Neuron (in vitro differentiated cells): ENCODE data around the gene SPAG6.

Experiments used
- H2AFZ ChIP-seq: one replicate; pipeline ENCODE4 v1.6.1; 2013; ENCODE audit warnings: low read depth, mild to moderate bottlenecking, inconsistent platforms, low read length, moderate library complexity
- H3K27me3 ChIP-seq: one replicate; pipeline ENCODE4 v1.6.1; 2013; ENCODE audit warnings: low read length; ENCODE audit not compliant: insufficient read depth
- H3K36me3 ChIP-seq: one replicate; pipeline ENCODE4 v1.6.1; 2013; ENCODE audit warnings: low read length; ENCODE audit not compliant: insufficient read depth
- H3K4me1 ChIP-seq: one replicate; pipeline ENCODE4 v1.6.1; 2013; ENCODE audit warnings: low read length; ENCODE audit not compliant: insufficient read depth
- H3K4me3 ChIP-seq: 2 replicates; pipeline ENCODE4 v1.5.1; 2013; ENCODE audit warnings: mild to moderate bottlenecking, low read length, moderate library complexity
- H3K9me3 ChIP-seq: one replicate; pipeline ENCODE4 v1.6.1; 2013; ENCODE audit warnings: low read length

The SPAG6 gene

DNA sequence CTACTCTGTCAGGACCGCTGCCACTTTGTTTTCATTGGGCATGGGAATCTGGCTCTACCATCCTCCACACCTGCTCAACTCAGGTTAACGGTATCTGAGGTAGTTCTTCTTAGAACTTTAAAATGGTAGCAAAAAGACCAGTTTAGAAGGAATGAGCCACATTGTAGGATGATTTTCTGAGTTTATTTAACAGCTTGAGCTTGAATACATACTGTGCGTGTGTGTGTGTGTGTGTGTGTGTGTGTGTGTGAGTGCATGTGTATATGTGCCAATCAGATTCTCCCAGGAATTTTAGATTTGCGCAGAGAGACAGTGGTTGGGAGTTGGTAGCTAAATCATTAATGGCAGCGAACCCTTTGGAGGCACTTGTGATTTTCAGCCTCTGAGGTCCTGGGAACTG, 81.4 kb downstream of the SPAG6 start:
- Histone ChIP-seq H3K9me3 (no peaks in the 10 kb centered on the region), H3K4me1 (peaks cover 28% of the 10 kb centered on the region), H3K4me3 (no peak overlapping the region), H2AFZ (no peak overlapping the region), H3K27me3 (no peaks in the 10 kb centered on the region), H3K36me3 (no peaks in the 10 kb centered on the region)

DNA sequence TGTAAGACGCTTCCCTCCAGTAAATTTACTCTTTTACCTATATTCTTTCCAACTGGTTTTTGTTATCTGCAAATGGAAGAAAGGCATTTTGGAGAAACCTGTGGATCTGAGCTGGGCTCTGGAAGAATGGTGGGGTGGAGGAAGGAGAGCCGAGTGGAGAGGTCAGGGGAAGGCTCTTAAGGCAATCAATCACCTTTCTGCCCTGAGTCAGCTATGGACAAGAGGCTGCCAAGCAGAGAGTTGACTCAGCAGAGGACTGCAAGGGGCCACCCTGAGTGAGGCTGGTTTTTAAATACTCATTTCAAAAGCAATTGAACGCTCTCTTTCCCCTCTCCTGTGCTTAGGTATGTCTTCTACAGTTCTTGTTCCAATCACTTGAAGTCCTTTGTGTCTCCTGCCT, 81.8 kb downstream of the SPAG6 start:
- Histone ChIP-seq H3K36me3 (no peaks in the 10 kb centered on the region), H3K4me1 (peaks cover 28% of the 10 kb centered on the region), H3K4me3 (no peak overlapping the region), H2AFZ (no peak overlapping the region), H3K9me3 (no peaks in the 10 kb centered on the region), H3K27me3 (no peaks in the 10 kb centered on the region)

DNA sequence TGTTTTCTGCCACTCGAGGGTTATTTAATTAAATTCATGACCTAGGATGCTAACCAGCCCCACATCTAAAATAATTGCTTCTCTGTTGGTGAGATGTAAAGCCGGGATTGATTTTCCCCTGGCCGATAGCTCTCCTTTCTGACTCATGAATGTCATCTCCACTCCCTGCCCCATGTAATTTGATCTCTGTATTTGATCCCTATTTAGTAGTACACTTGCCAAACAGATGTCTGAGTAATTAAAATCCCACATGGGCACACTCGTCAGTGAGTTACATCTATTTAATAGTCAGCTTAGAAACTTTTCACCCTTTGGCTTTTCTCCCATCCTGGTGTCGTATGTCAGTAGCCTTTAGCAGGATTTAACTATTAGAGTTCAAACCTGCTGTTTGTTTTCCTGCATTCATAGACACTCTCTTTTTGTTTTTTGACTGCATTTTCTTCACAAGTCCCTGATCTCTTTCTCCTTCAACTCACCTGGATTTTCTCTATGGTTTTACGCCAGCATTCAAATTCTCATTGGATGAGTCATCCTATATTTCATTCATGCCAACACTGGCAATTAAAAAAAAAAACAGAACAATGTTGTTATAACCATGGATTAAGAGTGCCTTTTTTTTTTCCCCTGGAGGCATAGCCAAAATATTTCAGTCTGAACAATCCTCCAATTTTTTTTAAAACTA, 82.7 kb downstream of the SPAG6 start:
- H3K4me3 ChIP-seq: no peak overlapping the region
- H2AFZ ChIP-seq: no peak overlapping the region
- H3K9me3 ChIP-seq: no peaks in the 10 kb centered on the region
- no peaks in the 10 kb centered on the region for H3K27me3 ChIP-seq
- peaks cover 28% of the 10 kb centered on the region for H3K4me1 ChIP-seq
- no peaks in the 10 kb centered on the region for H3K36me3 ChIP-seq

GRCh38 chr10:22429146-22429545, 83.8 kb downstream of the SPAG6 start:
- no peak overlapping the region for H3K4me3 ChIP-seq
- no peaks in the 10 kb centered on the region for H3K27me3 ChIP-seq
- no peaks in the 10 kb centered on the region for H3K9me3 ChIP-seq
- H2AFZ ChIP-seq: no peak overlapping the region
- peaks cover 33% of the 10 kb centered on the region for H3K4me1 ChIP-seq
- H3K36me3 ChIP-seq: no peaks in the 10 kb centered on the region

DNA sequence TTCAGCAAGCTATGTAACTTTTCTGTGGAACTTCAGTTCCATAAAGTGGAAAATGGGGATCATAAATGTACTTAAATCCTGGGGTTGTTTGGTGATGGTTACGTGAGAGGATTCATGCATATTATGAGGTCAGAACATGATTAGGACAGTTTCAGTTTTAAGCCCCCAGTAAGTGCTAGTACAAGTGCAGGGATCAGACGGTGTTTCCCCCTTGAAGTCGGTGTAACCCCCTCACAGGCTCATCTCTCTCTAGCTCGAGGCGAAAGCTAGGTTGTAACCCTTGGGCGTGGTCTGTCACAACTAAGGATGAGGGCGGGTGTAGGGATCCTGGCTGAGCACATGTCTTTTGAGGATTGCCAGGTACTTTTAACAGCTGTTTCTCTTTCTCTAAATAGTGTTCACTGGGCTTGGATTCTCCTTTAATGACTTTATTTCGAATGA, 84.7 kb downstream of the SPAG6 start:
- Histone ChIP-seq H3K4me1 (peaks cover 38% of the 10 kb centered on the region), H3K4me3 (no peak overlapping the region), H3K27me3 (no peaks in the 10 kb centered on the region), H2AFZ (no peak overlapping the region), H3K9me3 (no peaks in the 10 kb centered on the region), H3K36me3 (no peaks in the 10 kb centered on the region)

GRCh38 chr10:22433875-22434274, 88.6 kb downstream of the SPAG6 start:
- Histone ChIP-seq H3K4me1 (peaks cover 27% of the 10 kb centered on the region), H2AFZ (no peak overlapping the region), H3K27me3 (no peaks in the 10 kb centered on the region), H3K9me3 (no peaks in the 10 kb centered on the region), H3K4me3 (no peak overlapping the region), H3K36me3 (no peaks in the 10 kb centered on the region)

DNA sequence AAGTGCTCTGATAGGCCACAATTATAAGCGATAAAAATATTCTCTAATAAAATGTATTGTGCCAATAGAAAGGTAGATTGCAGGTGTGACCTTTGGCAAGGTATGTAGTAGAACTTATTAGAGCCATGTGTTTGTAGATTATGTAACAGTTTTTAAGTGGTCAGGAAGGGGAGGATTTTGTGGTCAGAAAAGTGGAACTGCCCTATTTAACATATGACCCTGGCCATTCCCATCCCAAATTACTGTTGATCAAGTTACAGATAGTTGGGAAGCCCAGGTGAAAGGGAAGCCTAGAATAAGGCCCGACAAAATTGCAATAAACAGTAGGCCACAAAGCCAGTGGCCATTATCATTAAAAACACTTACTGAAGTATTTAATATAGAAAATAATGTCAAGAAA, 89.2 kb downstream of the SPAG6 start:
- H3K27me3 ChIP-seq: no peaks in the 10 kb centered on the region

GRCh38 chr10:22435650-22436049, 90.4 kb downstream of the SPAG6 start:
- no peaks in the 10 kb centered on the region for H3K27me3 ChIP-seq
- H3K4me1 ChIP-seq: peaks cover 22% of the 10 kb centered on the region
- no peak overlapping the region for H3K4me3 ChIP-seq

More for the DNA sequence above, 89.2 kb downstream of the SPAG6 start:
- Histone ChIP-seq H2AFZ (no peak overlapping the region), H3K4me1 (peaks cover 25% of the 10 kb centered on the region), H3K4me3 (no peak overlapping the region), H3K36me3 (no peaks in the 10 kb centered on the region), H3K9me3 (no peaks in the 10 kb centered on the region)

GRCh38 chr10:22436526-22436892, 91.2 kb downstream of the SPAG6 start:
- peak overlapping the region; percentile 59 for H3K4me3 ChIP-seq
- H3K9me3 ChIP-seq: no peaks in the 10 kb centered on the region
- no peaks in the 10 kb centered on the region for H3K36me3 ChIP-seq
- H3K27me3 ChIP-seq: no peaks in the 10 kb centered on the region
- peak overlapping the region; percentile 39 for H2AFZ ChIP-seq
- peaks cover 22% of the 10 kb centered on the region for H3K4me1 ChIP-seq

More at GRCh38 chr10:22435650-22436049, 90.4 kb downstream of the SPAG6 start:
- Histone ChIP-seq H3K36me3 (no peaks in the 10 kb centered on the region), H2AFZ (no peak overlapping the region), H3K9me3 (no peaks in the 10 kb centered on the region)

DNA sequence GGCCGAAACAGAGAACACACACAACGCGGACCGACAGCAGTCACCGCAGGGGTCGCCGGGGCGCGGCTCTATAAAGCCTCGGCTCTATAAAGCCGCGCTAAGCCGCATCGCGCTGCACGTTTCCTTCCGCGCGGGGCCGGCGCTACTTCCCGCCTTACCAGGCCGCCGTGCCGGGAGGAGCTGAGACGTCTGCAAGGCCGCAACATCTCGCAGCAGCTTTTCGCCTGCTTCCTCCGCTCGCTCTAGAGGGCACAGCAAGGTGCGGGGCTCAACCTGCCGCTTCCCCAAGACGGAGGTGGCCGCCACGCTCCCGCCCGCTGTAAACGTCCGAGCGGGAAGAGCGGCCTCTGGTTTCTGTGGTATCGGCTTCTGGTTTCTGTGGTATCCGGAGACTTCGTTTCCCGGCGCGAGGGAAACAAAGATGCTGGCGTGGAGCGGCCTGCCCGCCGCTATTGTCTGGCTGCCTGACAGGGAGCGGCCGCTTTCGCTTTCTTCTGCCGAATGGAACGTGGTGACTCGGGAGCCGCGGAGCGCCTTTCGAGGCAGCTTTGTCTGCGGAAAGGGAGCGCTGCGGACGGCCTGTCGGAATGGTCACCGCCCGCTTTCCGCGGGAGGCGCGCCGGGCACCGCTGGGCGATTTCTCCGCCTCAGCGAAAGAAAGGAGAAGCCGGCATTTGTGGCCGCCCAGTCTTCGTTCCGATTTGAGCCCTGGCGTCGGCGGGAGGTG, 91.8 kb downstream of the SPAG6 start:
- no peaks in the 10 kb centered on the region for H3K27me3 ChIP-seq
- no peaks in the 10 kb centered on the region for H3K36me3 ChIP-seq
- H3K9me3 ChIP-seq: no peaks in the 10 kb centered on the region
- H2AFZ ChIP-seq: peak overlapping the region; percentile 39
- H3K4me1 ChIP-seq: peaks cover 22% of the 10 kb centered on the region
- H3K4me3 ChIP-seq: peak overlapping the region; percentile 59

GRCh38 chr10:22437620-22438588, 92.6 kb downstream of the SPAG6 start:
- H3K27me3 ChIP-seq: no peaks in the 10 kb centered on the region
- H3K36me3 ChIP-seq: no peaks in the 10 kb centered on the region
- H3K4me3 ChIP-seq: peak overlapping the region; percentile 59
- H3K4me1 ChIP-seq: peaks cover 22% of the 10 kb centered on the region
- H3K9me3 ChIP-seq: no peaks in the 10 kb centered on the region
- H2AFZ ChIP-seq: peak overlapping the region; percentile 39

GRCh38 chr10:22438711-22439110, 93.4 kb downstream of the SPAG6 start:
- no peaks in the 10 kb centered on the region for H3K27me3 ChIP-seq

GRCh38 chr10:22442063-22442462, 96.8 kb downstream of the SPAG6 start:
- Histone ChIP-seq H3K4me1 (peaks cover 12% of the 10 kb centered on the region), H3K4me3 (no peak overlapping the region), H2AFZ (no peak overlapping the region), H3K9me3 (peaks cover 2% of the 10 kb centered on the region), H3K27me3 (peaks cover 3% of the 10 kb centered on the region), H3K36me3 (no peaks in the 10 kb centered on the region)

More at GRCh38 chr10:22438711-22439110, 93.4 kb downstream of the SPAG6 start:
- H3K36me3 ChIP-seq: no peaks in the 10 kb centered on the region
- H3K4me1 ChIP-seq: peaks cover 21% of the 10 kb centered on the region
- H3K4me3 ChIP-seq: peak overlapping the region; percentile 59
- H2AFZ ChIP-seq: no peak overlapping the region
- H3K9me3 ChIP-seq: no peaks in the 10 kb centered on the region
